Cerebellar cortex (tissue), 1 donor: ENCODE data around the gene KIN.
"Not testable (repeated sequence)": the region's sequence is repeated elsewhere in the genome, so short reads cannot be mapped to it uniquely, and the experiment has no call there.

Experiments used
- DNase-seq: peaks from one replicate; pipeline ENCODE4 v3.0.0-alpha.2; 2015; ENCODE audit warnings: low spot score

The KIN gene

GRCh38 chr10:7794251-7795026 is 6.6 kb upstream of the KIN start:
- DNase-seq, result no peak

GRCh38 chr10:7792541-7792940 is 4.7 kb upstream of the KIN start:
- no peak for DNase-seq

GRCh38 chr10:7789390-7789789 is 1.6 kb upstream of the KIN start:
- DNase-seq, result no peak

GRCh38 chr10:7788639-7789286 is 970 bp upstream of the KIN start:
- peak; percentile 25 for DNase-seq

GRCh38 chr10:7787150-7787856 is 490 bp downstream of the KIN start:
- no peak for DNase-seq

GRCh38 chr10:7786430-7786829 is 1.4 kb downstream of the KIN start:
- DNase-seq, result no peak

- not testable (repeated sequence) for DNase-seq
Observed at GRCh38 chr10:7782194-7782593, 5.6 kb downstream of the KIN start.

GRCh38 chr10:7776777-7777176 is 11.0 kb downstream of the KIN start:
- DNase-seq, result no peak

GRCh38 chr10:7773845-7774801 is 13.7 kb downstream of the KIN start:
- peak; percentile 92 for DNase-seq

- no peak for DNase-seq
Observed at GRCh38 chr10:7768417-7768816, 19.4 kb downstream of the KIN start.

- no peak for DNase-seq
Observed at GRCh38 chr10:7767209-7767608, 20.6 kb downstream of the KIN start.

- no peak for DNase-seq
Observed at GRCh38 chr10:7766241-7766640, 21.6 kb downstream of the KIN start.

GRCh38 chr10:7763929-7764328 is 23.9 kb downstream of the KIN start:
- DNase-seq, result no peak

- peak; percentile 18 for DNase-seq
Observed at GRCh38 chr10:7756360-7756992, 31.3 kb downstream of the KIN start.

- DNase-seq, result no peak
Observed at GRCh38 chr10:7755103-7755502, 32.7 kb downstream of the KIN start.

GRCh38 chr10:7752251-7752650 is 35.5 kb downstream of the KIN start:
- DNase-seq, result no peak

GRCh38 chr10:7750222-7750621 is 37.6 kb downstream of the KIN start:
- DNase-seq, result no peak

GRCh38 chr10:7748637-7749036 is 39.2 kb downstream of the KIN start:
- DNase-seq, result not testable (repeated sequence)

- no peak for DNase-seq
Observed at GRCh38 chr10:7744307-7744706, 43.5 kb downstream of the KIN start.

GRCh38 chr10:7738536-7739407 is 49.0 kb downstream of the KIN start:
- DNase-seq, result no peak
